ENCODE measurements around the gene TBCC.

DNA sequence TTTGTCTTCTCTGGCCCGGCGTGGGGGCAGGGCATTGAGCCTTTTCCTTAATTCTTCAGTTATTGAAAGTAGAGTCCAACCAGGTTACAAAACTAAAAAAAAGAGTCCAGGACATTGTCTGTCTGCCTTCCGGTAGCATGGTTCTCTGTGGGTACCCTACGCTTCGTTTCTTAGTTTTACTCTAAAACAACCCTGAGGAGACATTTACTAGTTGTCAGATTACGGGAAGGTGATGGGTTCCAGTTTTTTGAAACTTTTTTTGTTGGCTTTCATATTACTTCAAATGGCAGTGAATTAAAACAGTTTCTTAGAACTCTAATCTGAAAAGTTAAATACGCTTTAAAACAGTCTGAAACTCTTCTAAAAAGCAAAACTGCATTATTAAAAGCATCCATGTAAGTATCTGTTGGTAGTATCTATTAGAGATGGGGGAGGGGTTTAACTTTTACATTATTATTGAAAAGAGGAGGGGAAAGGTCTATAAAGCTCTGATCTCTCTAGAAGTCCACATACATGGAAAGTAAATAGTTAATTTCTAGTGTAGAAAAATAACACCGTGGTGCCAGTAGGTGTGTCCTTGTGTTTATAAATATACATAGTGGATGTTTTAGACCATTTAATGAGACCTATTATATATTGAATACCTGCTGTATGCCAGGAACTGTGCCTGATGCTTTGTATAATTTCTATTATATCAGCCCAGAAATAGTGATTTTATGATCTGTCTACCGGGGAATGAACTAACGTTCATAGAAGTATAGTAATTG, 38.2 kb upstream of the TBCC start:
- TF ChIP-seq CTCF (IDR thresholded peaks at IDR 0.05) = no peak
- TF ChIP-seq ZFX (IDR thresholded peaks at IDR 0.05; ENCODE audit: borderline replicate concordance) = no peak

Measured in 22Rv1 (cell line).